ENCODE results near the gene CD200R1.

The CD200R1 gene

GRCh38 chr3:112884678-112885290 is 90.1 kb downstream of the CD200R1 start:
- DNase-seq: no peak

GRCh38 chr3:112881891-112882290 is 93.0 kb downstream of the CD200R1 start:
- DNase-seq: no peak

GRCh38 chr3:112875561-112875960 is 99.3 kb downstream of the CD200R1 start:
- no peak for DNase-seq

- DNase-seq: no peak
Observed at GRCh38 chr3:112874725-112875124, 100.2 kb downstream of the CD200R1 start.

- DNase-seq: no peak
Observed at GRCh38 chr3:112873632-112874031, 101.3 kb downstream of the CD200R1 start.

- no peak for DNase-seq
Observed at GRCh38 chr3:112871735-112872134, 103.2 kb downstream of the CD200R1 start.

Measured in activated T-cell treated with anti-CD3 and anti-CD28 coated beads for 4 hours (primary cell).